Measurements from ENCODE around the gene TM7SF3.

TM7SF3 gene

GRCh38 chr12:26939192-26939832, 74.9 kb downstream of the TM7SF3 start:
- no peak for TF ChIP-seq CTCF (IDR thresholded peaks at IDR 0.05; ENCODE audit: low read depth, low read length)
- DNase-seq (ENCODE audit: extremely low read depth, low read depth), result no peak

GRCh38 chr12:26938701-26939062, 75.5 kb downstream of the TM7SF3 start:
- no peak for DNase-seq (ENCODE audit: extremely low read depth, low read depth)
- no peak for TF ChIP-seq CTCF (IDR thresholded peaks at IDR 0.05; ENCODE audit: low read depth, low read length)

GRCh38 chr12:26937863-26938700, 76.1 kb downstream of the TM7SF3 start, which contains the start of the genes FGFR1OP2 and INTS13:
TSS of gene FGFR1OP2 (plus strand) at chr12:26938470. CDS start at chr12:26954159, 15,689 bp downstream.
TSS of gene INTS13 (minus strand) at chr12:26937981. CDS start at chr12:26936803, 1,178 bp downstream.
- DNase-seq (ENCODE audit: extremely low read depth, low read depth), result peak; percentile 97
- TF ChIP-seq CTCF (IDR thresholded peaks at IDR 0.05; ENCODE audit: low read depth, low read length), result no peak

GRCh38 chr12:26937443-26937862, 76.7 kb downstream of the TM7SF3 start:
- TF ChIP-seq CTCF (IDR thresholded peaks at IDR 0.05; ENCODE audit: low read depth, low read length), result no peak
- DNase-seq (ENCODE audit: extremely low read depth, low read depth), result no peak

- DNase-seq (ENCODE audit: extremely low read depth, low read depth), result no peak
- no peak for TF ChIP-seq CTCF (IDR thresholded peaks at IDR 0.05; ENCODE audit: low read depth, low read length)
Measured at GRCh38 chr12:26936559-26937442, 77.4 kb downstream of the TM7SF3 start.

GRCh38 chr12:26935636-26936378, 78.4 kb downstream of the TM7SF3 start:
- TF ChIP-seq CTCF (IDR thresholded peaks at IDR 0.05; ENCODE audit: low read depth, low read length), result no peak
- DNase-seq (ENCODE audit: extremely low read depth, low read depth), result no peak
